Activated CD8-positive, alpha-beta memory T cell treated with anti-CD3 and anti-CD28 coated beads for 48 hours (primary cell): ENCODE data around the gene FBRSL1.
"Not testable (repeated sequence)": the region's sequence is repeated elsewhere in the genome, so short reads cannot be mapped to it uniquely, and the experiment has no call there.

ENCODE experiments used
- DNase-seq, 3 experiments: peaks; one replicate each; pipeline ENCODE4 v3.0.0-alpha.2; 2020; ENCODE audit warnings: low read depth in 2 of 3, low spot score in 2 of 3

FBRSL1 gene

DNA sequence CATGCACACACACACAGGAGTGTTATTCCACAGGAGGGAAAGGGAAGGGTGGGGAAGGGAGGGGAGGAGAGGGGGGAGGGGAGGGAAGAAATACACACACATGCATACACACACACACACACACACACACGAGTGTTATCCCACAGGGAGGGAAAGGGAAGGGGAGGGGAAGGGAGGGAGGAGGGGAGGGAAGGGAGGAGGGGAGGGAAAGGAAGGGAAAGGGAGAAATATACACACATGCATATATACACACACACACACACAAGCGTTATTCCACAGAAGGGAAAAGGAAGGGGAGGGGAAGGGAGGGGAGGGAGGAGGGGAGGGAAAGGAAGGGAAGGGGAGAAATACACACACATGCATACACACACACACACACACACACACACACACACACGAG is 19.6 kb upstream of the FBRSL1 start:
- DNase-seq: no peak

DNA sequence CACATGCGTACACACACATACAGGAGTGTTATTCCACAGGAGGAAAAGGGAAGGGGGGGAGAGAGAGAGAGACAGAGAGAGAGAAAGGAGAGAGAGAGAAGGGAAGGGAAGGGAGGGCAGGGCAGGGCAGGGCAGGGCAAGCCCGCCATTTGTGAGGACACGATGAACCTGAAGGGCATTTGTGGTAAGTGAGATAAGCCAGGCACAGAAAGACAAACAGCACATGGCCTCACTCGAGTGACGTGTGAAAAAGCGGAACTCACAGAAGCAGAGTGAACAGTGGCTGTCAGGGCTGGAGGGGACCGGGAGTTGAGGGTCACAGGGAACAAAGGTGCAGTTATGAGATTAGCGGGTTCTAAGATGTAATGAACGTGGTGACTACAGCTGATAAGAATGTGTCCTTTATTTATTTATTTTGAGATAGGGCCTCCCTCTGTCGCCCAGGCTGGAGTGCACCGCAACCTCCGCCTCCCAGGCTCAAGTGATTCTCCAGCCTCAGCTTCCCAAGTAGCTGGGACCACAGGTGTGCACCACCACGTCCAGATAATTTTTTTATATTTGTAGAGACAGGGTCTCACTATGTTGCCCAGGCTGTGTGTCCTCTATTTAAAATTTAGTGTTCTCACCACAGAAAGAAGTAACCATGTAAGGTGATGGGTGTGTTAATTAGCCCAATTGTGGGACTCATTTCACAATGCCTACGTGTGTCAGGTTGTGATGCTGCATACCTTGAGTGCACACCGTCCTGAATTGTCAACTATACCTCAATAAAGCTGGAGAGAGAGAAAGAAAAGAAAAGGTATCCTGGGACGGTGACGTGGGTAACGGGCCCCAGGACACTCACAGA is 18.7 kb upstream of the FBRSL1 start:
- DNase-seq: no peak

DNA sequence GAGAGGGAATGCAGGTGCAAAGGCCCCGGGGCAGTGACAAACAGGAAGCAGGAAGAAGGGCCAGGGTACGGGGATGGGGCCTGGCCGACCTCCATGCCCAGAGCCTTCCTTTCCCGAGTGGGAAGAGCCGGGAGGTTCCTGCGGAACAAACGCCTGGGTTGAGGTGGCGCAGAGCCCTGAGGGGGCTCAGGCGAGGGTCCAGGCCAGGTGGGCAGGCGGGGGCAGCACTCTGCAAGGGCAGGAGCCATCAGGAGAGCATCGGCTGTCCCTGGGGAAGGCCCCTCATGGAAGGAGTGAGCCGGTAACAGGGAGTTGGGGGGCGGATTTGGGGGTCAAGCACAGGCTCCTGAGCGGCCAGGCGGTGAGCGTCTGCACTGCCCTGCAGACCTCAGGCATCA is 18.1 kb upstream of the FBRSL1 start:
- no peak for DNase-seq

DNA sequence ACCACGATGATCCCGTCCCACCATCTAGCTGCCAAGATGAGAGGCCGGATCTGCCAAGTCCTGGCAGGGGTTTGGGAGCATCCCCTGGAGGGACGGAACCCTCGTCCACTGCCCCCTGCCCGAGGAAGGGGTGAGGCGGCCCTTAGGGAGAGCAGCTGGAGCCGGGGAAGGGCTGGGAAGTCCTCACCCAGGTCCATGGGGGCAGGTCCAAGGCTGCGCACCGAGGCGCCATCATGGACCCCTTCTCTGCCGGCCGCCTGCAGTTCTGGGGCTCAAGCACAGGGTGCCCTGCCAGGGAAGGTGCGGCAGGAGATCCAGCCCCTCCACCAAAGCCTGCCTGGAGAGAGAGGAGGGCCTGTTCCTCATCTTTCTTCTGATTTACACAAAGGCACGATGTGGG is 17.6 kb upstream of the FBRSL1 start:
- DNase-seq: no peak

DNA sequence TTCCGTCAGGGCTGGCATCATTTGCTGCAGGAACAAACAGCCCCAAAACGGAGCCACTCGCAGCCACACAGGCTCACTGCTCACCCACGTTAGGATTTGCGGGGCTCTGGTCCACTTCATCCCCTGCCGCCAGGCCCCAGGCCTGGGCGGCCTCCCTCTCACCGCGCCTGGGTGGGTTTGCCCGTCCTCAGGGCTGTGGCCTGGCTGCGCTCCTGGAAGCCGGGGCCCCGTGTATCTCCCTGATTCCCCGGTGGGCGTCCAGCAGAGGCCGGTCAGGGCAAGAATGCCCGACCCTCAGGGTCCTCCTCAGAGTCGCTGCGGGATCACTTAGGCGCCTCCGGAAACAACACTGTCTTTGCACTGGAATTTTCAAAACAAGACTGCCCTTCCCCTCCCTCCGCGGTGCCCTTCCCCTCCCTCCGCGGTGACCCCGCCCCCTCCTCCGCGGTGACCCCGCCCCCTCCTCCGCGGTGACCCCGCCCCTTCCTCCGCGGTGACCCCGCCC is 15.7 kb upstream of the FBRSL1 start:
- no peak for DNase-seq

DNA sequence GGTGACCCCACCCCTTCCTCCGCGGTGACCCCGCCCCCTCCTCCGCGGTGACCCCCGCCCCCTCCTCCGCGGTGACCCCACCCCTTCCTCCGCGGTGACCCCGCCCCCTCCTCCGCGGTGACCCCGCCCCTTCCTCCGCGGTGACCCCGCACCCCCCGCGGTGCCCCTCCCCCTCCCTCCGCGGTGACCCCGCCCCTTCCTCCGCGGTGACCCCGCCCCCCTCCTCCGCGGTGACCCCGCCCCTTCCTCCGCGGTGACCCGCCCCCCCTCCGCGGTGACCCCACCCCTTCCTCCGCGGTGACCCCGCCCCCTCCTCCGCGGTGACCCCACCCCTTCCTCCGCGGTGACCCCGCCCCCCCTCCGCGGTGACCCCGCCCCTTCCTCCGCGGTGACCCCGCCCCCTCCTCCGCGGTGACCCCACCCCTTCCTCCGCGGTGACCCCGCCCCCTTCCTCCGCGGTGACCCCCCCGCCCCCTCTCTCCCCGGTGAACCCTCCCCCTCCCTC is 15.1 kb upstream of the FBRSL1 start:
- DNase-seq: not testable (repeated sequence)

DNA sequence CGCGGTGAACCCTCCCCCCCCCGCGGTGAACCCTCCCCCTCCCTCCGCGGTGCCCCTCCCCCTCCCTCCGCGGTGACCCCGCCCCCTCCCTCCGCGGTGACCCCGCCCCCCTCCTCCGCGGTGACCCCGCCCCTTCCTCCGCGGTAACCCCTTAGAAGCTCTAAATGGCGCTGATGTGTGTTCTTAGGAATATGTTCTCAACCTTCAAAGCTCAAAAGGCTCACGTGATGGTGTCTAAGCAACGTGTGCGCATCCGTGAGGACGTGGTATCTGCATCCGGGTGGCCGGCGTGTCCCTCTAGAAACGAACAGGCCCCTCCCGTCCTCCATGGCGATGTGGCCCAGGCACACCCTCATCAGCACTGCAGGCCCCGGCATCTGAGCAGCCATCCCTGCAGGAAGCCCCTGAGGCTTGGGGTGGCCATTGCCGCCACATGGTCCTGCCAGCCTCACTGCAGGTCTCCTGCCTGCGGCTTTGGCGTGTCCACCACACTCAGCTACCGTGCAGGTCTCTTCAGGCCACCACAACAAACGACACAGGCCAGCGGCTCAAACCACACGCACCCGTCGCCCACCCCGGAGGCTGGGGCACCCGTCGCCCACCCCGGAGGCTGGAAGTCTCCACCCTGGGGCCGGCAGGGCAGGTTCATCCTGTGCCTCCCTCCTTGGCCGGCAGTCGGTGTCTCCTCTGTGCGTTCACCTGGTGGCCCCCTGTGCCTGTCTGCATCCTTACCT is 14.5 kb upstream of the FBRSL1 start:
- DNase-seq: no peak

DNA sequence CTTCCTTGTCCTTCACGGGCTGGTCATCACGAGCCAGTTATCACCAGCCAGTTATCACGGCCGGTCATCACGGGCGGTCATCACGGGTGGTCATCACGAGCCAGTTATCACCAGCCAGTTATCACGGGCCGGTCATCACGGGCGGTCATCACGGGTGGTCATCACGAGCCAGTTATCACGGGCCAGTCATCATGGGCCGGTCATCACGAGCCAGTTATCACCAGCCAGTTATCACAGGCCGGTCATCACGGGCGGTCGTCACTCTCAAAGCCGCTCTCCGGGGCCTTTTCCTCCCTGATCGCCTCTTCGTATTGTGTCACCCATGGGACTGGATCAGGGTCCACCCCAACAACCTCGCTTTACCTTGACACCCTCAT is 13.9 kb upstream of the FBRSL1 start:
- no peak for DNase-seq

DNA sequence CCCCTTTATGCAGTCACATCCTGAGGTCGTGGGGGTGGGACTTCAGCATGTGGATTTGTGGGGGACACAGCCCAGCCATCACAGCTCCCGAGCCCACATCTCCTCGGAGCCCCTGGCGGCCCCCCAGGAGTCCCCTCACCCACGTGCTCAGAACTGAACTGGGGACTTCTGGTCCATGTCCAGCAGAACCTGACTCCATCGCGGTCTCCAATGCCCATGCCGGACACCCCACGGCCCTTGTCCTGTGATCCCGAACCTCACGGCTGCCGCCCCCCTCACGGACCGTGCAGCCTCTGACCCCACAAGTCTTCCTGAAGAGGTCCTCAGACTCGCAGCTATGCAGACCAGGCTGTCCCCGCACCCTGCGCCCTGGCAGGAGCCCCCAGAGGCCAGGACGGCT is 13.5 kb upstream of the FBRSL1 start:
- DNase-seq: no peak

DNA sequence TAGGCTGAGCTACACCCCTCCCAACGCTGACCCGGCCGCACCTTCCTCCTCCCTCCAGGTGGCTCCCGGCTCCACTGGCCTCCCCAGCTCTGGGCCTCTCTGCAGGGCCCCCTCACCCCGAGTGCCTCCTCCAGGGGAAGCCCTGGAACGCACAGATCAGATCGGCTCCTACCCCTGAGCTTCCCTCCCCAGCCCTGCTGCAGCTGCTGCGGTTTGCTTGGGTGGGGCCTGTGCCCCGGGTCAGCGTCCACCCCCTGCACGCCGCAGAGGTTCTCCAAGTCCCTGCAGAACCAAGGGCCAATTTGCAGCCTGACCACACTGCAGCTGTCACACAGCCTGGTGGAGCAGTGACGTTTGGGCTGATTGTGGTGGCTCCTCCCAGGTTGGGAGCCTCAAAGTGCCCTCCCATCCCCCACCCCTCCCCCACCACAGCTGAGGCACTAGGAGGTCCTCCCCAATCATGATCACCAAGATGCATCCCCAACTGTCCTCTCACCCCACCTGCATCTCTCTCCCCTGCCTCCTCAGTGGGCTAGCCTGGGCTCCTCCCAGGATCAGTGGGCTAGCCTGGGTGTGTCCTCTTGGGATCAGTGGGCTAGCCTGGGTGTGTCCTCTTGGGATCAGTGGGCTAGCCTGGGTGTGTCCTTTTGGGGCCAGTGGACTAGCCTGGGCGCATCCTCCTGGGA is 12.8 kb upstream of the FBRSL1 start:
- no peak for DNase-seq

DNA sequence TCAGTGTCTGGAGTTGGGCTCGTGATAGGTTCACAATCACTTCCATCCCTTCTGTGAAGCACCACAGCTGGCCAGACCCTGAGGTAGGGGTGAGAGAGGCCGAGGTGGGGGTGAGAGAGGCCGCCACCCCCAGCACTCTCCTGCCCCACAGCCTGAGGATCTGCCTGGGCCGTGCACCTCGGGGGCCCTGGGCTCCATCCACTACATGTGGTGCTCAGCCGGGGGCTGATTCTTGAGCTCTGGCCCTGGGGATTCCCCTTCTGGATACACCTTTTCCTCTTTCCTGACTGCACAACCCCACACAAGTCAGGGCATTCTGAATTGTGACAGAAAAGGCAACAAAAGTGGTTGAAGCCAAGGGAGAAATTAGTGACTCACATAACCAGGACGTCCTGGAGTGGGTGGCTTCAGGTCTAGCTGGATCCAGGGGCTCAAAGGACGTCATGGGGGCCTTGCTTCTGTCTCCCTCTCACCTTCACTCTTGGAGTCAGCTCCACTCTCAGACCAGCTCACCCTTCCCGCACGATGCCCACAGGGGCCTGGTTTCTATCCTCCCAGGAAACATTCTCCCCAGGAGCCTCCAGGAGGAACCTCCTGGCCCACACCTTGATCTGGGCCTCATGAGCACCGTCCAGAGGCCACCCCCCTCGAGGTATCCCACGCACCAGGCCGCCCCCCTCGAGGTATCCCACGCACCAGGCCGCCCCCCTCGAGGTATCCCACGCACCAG is 12.1 kb upstream of the FBRSL1 start:
- no peak for DNase-seq

DNA sequence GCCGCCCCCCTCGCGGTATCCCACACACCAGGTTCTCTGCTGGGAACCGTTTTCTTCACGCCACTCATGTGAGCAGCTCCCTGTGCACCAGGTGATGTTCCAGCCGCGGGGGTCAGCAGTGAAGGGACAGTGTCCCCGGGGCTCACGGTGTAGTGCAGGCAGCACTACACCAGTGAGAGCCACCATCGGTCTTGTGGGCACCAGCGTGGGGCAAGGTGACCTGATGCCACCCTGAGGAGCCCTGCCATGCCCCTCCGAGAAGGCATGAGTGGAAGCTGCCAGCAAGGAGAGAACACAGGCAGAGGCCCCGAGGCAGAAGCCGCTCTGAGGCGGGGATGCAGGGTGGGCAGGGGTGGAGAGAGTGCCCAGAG is 11.5 kb upstream of the FBRSL1 start:
- DNase-seq: no peak

DNA sequence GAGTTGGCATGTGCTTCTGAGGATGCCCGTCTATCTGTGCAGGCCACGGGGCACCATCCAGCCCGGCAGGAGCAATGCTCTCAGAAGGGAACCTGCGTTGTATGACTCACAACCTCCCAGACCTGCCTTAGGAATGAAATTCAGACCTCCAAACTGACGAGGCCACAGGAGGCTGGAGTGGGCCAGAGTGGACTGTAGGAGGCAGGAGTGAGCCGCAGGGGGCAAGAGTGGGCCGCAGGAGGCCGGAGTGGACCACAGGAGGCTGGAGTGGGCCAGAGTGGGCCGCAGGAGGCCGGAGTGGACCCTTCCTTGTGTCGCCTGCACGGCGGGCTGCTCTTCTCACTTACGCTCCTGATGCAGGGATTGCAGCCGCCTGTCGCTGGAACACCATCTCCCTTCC is 11.1 kb upstream of the FBRSL1 start:
- DNase-seq: no peak

DNA sequence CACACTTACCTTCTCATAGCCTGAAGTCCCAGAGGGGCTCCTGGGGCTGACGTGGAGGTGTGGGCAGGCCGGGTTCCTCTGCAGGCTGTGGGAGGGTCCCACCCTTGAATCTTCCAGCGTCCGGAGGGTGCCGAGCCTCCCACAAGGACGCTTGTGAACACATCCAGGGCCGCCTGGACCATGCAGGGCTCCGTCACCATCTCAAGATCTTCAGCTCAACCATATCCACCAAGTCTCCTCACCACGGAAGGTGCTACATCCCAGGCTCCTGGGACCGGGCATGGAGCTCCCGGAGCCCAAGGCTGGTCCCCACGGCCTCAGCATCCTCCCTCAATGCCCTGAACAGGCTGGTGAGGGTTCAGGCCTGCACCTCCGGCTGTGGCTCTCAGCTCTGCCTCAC is 10.7 kb upstream of the FBRSL1 start:
- DNase-seq: no peak

DNA sequence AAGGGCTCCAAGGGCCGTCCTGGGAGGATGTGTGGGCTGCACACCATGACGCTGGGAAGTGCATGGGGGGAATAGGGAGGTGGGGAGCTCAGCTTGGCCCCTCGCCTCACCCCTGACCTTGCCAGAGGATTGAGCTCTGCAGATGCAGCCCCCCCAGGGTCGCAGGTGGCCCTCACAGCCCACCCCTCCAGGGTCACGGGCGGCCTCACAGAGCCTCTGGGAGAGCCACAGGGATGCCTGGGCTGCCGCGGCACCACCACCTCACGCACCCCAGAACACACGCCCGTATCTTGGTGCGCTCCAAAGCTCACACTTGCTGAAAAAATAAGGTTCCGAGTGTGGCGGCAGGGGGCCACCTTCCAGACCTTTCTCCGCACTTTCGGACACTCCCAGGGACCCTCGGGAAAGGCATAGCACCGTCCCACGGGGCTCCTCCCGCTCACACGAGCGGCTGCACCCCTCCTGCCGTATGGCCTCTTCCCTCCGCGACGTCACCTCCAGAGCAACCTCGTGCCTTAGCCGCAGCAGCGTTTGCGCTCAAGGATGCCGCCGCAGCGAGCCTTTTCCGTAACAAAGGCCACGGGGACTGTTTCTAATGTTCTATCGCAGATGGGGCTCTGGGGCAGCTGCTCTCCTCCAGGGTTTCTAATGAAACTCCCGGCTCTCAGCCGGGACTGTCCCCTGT is 9.9 kb upstream of the FBRSL1 start:
- no peak for DNase-seq

DNA sequence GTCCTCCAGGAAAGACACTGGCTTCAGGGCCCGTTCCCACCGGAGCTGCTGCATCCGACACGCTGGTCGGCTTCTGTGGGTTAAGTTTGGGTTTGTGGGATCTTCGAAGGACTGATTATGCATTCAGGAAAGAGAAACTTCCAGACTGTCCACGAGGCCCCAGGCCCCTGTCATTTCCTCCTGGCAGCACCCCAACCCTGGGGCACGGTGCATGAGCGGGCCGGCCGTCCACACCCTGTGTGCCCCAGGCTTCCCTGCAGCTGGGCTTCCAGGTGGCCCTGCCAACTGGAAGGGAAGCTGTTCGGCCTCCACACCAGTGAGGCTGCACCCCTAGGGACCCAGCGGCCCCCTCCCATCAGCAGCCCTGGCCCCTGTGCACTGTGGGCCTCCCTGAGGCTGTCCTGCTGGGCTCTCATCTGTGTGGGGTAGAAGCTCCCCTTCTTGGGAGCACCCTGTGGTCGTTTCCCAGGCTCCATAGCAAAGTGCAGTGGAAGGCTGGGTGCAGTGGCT is 9.3 kb upstream of the FBRSL1 start:
- no peak for DNase-seq

DNA sequence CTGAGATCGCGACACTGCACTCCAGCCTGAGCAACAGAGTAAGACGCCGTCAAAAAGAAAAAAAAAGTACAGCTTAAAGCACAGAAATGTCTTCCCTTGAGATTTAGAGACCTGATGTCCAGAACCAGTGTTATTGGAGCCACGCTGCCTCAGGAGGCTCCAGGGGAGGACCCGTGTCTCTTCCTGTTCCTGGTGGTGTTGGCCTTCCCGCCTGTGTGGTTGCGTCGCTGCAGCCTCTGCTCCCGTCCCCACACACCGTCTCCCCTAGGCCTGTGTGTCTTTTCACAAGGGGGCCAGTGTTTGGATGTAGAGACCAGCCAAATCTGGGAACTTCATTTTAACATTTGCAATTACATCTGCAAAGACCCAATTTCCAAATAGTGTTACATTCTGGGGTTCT is 8.6 kb upstream of the FBRSL1 start:
- DNase-seq: no peak

DNA sequence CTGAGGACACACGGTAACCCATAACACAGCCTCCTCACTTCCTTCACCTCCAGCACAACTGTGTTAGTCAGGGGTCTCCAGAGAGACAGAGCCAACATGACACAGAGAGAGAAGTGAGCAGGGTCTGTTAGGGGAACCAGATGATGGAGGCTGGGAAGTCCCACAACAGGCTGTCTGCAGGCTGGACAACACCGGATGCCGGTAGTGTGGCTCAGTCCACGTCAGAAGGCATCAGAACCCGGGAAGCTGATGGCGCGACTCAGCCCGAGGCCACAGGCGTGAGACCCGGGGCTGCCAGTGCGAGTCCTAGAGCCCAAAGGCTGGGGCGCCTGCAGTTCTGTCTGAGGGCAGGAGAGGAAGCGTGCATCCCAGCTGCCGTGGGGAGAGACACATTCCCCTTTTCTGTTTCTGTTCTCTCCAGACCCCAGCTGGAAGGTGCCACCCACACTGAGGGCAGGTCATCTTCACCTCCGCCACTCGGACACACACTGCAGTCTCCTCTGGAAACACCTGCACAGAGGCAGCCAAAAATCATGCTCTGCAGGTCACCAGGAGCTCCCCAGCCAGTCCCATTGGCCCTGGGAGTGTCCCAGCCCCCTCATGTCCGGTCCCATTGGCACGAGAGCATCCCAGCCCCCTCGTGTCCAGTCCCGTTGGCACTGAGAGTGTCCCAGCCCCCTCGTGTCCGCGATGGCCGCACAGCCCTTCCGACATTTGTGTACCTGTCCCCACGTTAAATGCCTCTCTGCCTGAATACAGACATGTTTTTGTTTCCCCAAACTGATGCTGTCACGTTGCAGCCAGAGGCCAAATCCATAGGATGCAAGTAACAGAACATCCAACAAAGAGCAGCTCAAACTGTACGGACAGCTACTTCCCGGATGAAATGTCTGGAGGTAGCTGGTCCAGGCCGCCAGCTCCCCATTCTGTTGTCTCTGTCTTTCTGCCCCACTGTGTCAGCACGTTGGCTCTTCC is 7.9 kb upstream of the FBRSL1 start:
- no peak for DNase-seq

DNA sequence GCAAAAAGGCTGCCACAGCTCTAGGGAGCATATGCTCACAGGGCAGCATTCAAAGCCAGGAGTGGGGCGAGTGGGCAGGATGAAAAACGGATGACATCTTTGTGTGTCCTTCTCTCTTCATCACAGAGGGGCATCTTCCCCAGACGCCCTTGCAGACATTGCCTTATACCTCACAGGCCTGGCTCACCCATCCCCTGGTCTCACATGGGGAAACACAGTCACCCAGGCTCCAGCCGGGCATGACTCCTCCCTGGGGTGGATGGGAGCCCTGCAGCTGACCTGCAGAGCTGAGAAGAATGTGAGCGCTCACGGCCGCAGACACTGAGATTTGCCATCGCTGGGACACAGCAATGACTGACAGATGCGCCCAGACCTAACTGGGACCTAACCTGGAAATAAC is 7.2 kb upstream of the FBRSL1 start:
- no peak for DNase-seq
